DMS114 treated with DMSO at 0.1 percent for 48 hours (cell line): ENCODE measurements around the gene GNAT1.

Experiments
- DNase-seq: peaks from one replicate; lab custom pipeline; 2025; ENCODE audit not compliant: unreplicated experiment; lab: John Stamatoyannopoulos, UW

The GNAT1 gene

DNA sequence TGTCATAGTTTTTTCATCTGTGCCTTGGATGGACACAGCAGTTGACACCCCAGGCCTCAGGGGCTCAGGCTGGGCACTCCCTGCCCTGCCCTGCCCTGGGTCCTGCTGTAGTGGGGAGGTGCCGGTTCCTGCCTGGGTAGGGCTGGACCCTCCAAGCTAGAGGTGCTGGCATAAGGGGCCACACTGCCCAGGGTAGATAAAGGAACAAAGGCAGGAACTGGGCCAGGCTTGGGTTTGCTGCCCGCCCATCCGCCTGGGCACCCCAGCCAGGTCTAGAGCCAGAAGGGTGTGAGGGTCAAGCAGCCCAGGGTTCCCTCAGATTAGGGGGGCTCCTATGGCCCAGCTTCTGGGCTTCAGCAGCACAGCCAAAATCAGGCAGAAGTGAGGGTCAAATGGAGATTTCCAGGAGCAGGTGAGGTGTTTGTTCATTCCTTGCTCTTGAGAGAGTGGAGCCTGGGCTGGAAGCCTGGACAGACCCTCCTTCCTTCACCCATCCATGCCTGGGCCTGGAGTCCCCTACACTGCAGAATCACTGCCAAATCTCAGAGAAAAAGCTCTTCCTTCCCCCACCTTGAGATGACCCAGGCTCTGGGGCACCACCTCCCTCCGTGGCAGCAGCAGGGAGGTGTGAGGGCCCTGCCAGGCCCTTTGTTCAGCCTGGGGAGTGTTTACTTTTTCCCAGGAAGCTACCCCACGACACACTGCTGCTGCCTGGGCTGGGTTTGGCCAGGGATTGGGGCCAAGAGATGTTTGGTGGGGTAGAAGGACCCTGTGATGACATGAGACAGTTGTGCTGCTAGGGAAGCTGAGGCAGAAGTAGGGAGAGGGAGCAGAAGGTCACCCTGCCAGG is 29.2 kb upstream of the GNAT1 start:
- DNase-seq = no peak

DNA sequence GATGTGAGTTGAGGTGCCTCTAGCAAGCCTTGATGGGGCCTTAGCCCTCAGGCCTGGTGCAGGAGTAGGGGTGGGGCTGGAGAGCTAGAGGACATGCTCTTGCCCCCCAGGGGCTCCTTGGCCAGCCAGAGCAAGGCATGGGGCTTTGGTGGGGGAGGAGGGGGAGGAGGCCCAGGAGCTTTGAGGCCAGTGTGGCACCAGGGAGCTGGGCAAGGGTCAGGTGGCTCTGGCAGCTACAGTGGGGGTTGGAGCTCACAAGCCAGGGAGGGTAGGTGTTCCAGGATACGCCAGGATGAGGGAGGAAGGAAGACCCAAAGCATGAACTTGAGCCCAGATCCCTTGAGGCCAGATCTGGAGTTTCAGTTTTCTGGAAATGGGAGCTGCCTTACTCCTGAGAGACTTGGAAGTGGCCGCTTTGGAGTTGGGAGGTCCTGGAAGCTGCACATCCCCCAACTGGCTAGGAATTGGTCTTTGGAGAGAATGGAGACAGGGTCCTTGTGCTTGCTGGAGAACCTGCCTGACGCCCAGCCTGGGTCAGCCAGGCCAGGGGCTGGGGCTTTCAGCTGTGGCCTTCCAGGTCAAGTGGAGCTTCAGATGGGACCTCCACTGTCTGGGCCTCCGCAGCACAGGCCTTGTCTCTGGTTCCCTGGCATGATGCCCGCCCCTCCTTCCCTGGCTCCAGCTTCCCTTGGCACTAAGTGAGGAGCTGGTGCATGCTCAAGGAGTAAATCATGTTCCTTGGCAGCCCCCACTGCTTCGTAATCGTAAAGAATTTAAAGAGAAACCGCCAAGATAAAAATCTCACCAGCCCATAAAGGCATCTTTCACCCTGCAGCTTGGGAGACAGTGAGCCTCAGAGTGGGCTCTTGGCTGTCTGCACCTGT is 27.6 kb upstream of the GNAT1 start:
- DNase-seq = no peak

DNA sequence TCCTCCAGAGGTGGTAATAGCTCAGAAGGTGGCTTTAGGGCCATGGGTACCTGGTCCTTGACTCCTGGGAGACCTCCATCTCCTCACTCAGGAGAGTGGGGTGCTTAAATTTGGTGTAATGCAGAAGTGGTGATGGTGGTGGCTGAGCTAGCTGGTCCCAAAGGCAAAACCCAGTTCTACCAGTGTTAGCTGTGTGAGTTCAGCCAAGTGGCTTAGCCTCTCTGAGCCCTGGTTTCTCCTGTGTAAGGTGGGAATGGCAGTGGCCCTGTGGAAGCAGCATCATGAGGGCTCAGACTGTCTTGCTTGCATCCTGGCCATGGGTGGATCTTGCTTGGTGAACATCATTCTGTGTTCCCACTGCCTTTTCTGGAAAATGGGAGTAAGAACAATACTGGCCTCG is 26.9 kb upstream of the GNAT1 start:
- no peak for DNase-seq

DNA sequence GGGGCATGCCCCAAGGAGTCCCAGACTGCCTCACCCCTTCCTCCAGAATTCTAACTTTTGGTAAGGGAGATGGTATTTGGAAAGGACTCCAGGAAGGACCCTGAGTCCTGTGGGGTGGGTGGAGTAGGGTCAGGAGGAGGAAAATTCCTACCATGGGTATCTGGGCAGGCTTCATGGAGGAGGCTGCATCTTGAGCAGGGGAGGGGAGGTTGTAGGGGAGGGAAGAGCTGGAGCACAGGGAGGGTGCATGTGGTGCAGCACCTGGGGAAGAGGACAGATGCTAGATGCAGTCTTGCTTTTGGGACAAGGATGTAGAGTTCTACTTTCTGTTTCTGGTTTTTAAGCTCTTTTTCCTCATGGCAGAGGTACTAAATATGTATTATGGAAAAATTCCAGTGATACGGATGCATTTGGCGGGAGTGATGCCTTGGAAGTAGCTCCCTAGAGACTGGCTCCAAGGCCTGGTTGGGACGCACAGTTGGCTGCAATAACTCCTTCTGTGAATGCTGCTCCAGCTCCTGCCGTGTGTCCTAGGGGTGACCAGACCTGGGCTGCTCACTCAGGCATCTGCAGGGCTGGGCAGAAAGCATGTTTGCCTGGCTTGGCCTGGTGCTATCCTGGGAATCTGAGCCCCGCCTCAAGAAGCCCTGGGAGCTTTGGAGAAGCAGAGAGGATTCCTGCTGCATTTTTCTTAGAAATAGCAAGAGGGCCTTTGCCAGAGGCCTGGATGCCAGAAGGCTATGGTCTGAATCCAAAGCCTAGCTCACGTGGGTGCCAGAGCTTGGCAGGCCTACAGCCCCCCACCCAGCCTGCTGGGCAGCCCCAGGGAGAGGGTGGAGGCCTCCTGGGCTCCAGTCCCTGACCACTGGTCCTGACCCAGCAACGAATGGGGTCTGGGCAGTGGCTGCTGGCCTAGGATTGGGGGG is 26.2 kb upstream of the GNAT1 start:
- DNase-seq = no peak

DNA sequence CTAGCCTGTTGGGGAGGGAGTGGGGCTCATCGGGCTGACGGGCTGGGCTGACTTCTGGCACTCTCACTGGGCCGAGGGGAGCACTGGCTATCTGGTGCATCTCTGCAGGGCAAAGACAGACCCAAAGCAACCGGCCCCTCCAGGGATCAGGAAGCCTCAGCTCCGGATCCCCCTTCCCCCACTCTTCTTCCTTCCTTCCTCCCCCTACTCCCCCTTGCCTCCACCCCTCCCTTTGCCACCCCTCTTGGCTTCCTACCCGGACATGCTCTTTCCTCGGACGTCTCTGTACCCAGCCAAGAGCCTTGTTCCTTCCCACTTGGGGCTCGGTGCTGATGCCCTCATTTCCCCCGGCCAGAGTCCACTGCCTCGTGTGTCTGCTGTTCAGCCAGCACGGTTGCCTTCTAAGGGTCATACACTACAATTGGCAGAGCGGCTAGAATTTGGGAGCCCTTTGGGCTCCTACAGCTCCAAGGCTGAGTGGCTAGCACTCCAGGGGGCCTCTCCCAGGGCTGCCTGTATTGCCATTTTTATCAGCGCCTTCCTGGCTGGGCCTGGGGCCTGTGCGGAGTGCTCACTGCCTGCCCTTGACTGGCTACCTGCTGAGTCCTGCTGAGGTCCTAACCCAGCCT is 25.4 kb upstream of the GNAT1 start:
- DNase-seq = no peak

DNA sequence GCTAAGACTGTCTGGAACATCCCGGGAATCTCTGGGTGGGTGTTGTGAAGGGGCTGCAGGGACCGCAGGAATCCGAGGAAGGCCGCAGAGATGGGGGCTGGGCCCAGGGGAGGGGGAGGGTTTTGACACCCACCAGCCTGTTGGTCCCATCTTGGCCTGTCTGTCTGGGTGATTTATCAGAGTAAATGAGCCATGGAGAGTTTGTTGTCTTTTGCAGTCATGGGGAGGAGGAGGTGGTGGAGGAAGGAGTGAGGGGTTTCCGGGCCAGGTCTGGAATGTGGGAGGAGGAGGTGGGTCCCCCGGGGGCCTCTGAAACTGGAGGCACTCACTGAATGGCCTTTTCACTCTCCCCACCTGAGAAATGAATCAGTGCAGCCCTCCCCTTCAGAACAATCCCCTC is 24.8 kb upstream of the GNAT1 start:
- no peak for DNase-seq

DNA sequence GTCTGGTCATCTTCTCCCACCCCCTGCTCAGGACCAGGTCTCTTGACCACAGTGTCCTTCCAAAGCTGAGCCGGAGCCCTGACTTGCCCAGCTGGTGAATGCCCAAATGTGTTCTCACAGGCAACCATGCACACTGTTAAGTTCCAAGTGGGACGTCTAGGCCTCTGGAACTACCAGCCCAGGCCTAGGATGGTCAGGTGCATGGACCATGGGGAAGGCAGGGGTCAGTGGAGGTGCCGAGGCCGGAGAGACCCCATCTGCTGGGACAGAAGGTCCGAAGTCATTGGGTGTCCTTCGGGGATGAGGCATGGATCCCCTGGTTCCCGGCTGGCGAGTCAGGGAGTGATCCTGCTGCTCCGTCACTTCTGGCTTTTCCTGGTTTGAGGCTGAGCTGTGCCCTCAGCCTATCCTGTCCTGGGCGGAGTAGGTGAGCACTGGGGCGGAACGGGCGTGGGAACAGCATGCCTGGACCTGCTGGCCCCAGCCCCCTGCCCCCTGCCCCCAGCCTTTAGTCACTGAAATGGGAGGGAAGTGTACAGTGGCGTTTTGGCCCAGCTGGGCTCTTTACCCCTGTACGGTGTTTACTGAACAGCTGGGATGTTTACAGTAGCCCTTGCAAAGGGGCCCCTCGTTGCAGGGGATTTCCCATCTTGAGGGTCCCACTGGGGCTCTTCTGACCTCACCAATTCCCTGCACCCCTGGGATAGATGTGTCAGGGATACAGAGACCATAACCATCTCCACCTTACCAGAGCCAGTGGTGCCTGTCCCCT is 24.2 kb upstream of the GNAT1 start:
- DNase-seq = no peak

DNA sequence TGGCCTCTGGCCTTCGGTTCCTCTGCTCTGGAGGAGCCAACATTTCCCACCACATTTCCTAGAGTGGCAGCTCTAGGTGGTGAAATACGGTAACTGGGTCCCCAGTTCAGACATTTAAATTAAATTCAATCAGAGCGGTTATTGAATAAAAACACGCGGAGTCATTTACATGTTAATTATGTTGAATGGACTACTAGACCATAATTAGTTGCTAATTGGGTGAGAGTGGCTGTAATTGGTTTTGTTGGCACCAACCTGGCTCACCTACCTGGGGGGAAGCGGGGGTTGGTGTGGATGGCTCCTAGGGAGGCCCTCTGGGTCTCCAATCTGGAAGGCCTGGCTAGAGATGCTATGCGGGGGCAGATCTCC is 23.6 kb upstream of the GNAT1 start:
- no peak for DNase-seq

DNA sequence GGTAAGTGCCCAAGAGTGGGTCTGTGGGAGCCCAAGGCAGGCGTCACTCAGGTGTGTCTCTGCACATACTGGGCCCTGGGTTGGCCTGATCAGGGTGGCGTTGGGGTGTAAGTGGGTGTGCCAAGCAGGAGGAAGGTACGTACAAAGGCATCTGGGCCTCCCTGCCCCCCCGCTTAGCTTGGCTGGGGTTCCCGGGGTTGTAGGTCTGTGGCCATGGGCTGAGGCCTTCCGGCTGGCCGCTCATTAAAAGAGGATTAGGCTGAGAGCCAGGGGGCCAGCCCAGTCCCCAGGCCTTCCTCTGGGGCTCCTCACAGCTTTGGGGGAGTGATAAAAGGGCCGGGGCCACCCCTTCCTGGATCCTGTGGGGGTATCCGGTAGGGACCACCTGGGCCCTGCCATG is 23.0 kb upstream of the GNAT1 start:
- no peak for DNase-seq

DNA sequence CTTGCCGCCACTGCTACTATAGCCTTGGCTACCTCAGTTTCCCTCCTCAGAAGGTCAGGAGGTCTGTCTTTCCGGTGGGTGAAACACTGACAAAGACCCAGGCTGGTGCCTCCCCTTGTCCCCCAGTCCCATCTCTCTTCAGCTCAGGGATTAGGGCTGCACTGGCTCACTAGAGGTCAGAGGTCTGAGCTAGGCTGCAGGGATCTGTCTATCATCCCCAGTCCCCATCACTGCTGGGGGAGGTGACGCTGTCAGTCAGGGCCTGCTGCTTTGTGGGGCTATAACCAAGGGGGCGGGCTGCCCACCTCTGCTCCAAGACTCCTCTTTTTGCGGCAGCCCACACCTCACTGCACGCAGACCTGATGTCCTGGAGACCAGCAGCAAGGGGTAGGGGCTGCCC is 22.6 kb upstream of the GNAT1 start:
- DNase-seq = no peak

DNA sequence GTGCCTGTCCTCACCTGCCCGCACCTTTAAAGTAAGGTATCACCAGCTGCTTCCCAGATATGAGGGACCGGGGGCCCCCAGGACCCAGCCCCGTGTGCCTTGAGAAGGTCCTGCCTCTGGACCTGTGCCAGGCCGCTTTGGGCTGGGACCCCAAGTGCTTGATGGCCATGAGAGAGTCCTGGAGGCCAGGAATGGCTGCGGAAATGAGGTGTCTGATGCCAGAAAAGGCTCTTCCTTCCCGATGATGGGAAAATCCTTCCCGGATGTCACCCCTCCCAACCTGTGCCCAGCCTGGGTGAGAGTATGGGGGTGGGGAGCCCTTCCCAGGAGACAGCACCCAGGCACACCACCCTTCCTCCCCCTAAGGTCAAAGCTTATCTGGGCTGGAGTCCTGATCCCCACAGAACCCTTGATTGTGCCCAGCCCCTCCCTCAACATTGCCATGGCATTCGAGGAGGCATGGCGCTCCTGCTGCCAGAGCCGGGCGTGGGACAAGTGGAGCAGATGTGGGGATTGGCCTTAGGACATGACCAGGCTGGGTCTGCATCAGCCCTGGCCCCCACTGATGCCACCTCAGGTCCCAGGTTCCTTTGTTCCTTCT is 22.1 kb upstream of the GNAT1 start:
- DNase-seq = no peak

DNA sequence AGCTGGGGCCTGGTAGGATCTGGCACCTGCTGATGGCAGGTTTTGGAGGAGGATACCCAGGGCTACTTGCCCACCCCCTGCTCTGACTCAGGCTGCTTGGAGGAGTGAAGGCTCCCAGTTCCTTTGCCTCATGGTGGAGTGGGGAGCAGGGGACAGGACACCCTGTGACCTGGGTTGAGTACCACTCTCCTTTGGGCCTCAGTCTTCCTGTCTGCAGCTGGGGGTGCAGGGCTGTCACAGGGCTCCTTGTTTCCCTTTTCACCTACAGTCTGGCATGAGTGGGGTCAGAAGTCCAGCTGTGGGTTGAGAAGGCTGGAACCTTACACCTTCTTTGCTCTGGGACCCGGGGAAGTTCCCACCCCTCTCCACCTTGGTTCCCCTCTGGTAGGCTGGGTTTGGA is 21.6 kb upstream of the GNAT1 start:
- DNase-seq = no peak

DNA sequence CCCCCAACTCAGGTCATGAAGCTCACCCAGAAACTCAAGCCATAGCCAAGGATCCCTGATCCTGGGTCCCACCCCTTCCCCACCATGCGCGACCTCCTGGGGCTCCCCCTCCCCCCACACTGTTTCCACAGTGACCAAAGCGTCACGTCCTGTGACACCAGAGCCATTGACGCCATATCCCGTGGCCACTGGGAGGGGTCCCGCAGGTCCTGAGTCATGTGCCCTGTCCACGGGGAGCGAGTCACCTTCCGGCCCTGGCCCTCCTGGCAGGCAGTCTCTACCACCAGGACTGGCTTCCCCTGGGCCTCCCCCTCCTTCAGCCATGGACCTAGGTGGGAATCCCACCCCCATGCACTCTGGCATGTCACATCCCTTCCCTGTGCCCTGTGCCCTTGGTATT is 20.7 kb upstream of the GNAT1 start:
- no peak for DNase-seq

DNA sequence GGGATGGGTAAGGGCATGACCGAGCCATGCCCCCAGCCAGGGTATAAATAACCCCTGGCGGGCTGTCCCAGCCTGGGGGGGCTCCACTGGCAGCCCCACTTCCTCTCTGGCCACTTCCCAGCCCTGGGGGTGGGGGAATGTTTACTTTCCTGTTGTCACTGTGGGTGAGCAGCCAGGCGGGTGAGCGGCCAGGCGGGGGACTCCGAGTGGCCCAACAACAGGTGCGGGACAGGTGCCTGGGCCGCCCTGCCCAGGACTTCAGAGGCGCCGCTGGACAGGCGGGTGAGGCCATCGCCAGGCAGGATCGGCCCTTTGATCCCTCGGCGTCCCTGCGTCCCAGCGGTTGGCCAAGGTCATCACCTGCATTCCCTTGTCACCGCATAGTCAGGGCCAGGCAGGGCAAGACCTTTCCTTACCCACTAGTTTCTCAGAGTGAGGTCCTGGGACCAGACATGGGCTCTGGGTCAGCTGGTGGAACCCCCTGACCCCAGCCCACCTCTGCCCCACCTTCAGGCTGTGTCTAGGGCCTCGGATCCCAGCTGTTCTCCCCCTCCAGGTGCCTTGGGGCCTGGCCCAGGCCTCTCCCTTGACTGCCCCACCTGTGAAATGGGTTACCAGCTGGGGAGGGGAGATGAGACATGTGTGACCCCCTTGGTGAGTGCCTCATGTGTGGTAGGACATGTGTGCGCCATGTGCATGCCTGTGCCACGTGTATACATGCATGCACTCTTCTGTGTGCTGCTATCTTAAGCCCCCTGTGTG is 19.7 kb upstream of the GNAT1 start:
- DNase-seq = no peak

DNA sequence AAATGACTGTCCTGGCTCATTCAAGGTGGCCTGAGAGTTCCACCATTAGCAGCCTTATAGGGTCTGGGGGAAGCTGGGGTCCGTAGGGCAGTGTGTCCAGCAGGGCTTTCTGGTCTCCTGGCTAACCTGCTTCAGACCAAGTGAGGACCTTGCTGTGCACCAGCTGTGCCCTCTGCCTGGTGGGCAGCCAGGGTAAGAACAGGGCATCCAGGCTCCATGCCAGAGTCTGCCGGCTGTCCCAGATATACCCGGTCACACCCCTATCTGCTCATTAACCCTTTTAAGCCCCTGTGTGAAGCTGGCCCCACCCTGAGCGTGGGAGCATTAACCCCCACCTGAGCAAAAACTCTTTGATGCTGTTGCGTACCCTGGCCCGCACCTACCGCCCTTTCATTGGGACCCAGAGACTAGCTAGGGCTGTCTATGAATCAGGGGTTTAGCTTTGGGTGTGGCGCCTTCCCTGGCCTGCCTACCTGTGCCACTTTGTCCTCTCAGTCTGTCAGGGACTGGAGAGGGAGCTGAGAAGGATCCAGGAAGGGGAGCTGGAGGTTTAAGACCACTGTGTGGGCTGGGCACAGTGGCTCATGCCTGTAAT is 18.7 kb upstream of the GNAT1 start:
- no peak for DNase-seq

DNA sequence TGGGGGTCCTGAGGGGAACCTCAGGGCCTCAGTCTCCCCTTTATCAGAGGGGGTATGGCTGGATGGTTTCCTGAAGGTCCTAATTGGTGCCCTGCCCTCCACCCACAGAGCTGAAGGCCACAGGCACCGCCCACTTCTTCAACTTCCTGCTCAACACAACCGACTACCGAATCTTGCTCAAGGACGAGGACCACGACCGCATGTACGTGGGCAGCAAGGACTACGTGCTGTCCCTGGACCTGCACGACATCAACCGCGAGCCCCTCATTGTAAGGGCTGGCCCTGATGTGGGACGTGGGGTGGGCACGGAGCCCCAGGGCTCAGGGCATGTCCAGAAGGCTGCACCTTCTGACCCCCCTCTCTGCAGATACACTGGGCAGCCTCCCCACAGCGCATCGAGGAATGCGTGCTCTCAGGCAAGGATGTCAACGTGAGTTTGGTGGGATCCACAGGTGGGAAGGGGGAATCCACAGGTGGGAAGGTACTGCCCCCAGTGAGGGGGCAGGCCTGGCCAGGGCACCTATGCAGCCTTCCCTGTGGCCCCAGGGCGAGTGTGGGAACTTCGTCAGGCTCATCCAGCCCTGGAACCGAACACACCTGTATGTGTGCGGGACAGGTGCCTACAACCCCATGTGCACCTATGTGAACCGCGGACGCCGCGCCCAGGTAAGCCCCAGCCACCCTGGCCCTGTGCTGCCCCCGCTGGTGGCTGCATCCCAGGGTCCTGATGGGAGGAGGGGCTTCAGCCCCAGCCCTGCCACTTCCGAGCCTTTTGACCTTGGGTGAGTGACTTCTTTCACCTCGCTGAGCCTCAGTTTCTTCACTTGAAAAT is 17.5 kb upstream of the GNAT1 start:
- no peak for DNase-seq

DNA sequence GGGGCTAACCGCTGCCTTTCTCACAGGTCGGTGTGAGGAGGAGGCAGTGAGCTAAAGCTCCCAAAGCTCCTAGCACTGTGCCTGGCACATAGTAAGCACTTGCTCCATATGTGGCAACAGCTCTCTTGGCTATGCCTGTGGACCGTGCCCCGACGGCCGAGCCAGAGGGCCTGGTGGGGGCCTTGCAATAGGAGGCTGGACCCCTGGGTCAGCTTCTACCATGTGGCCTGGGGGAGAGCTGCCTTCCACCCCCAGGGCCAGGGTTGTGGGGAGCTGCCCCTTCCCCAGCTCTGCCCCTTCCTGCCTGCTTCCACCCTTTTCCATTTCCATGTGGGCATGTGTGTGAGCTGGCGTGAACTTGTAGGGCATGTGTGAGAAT is 16.9 kb upstream of the GNAT1 start:
- DNase-seq = no peak
